ENCODE data around the gene CCDC148.

GRCh38 chr2:158337018-158337417 lies 119.5 kb downstream of the CCDC148 start:
- TF ChIP-seq MAX (IDR thresholded peaks at IDR 0.05): no peak
- TF ChIP-seq RAD21 (IDR thresholded peaks at IDR 0.05; ENCODE audit: low read depth): no peak
- no peak for TF ChIP-seq USF1 (IDR thresholded peaks at IDR 0.05)
- no peak for TF ChIP-seq EGR1 (IDR thresholded peaks at IDR 0.05)
- TF ChIP-seq TAF1 (IDR thresholded peaks at IDR 0.05; ENCODE audit: low read depth): no peak

Data from Ishikawa (cell line).